ENCODE results near the gene ATRAID. TPM values are rescaled to one million over a fixed set of nuclear protein-coding genes. Genes with fewer than 3 reads are reported as not detected.

ATRAID gene
- total and polyA plus RNA-seq, 8 donors = 67.4 to 532 (median 121) TPM

GRCh38 chr2:27198627-27199026 is 13.2 kb upstream of the ATRAID start:
- peaks cover 0 to 8% (median 0%) of the 10 kb centered on the region in 4 donors for H3K4me1 ChIP-seq
- TF ChIP-seq POLR2A (IDR thresholded peaks at IDR 0.05) (no peak), POLR2AphosphoS5 (IDR thresholded peaks at IDR 0.05) (no peak), EP300 (IDR thresholded peaks at IDR 0.05) (no peak), CTCF (IDR thresholded peaks at IDR 0.05) (no peak)
- WGBS, 5 donors = 59 to 76% (median 64%) methylated on average over 2 of the region's 2 CpGs
- H3K4me3 ChIP-seq = no peak overlapping the region
- H3K9me3 ChIP-seq = no peaks in the 10 kb centered on the region
- no peak overlapping the region for H3K27ac ChIP-seq
- no peaks in the 10 kb centered on the region for H3K27me3 ChIP-seq
- intact Hi-C loops (cut with DNase I; ENCODE audit: low total_unique reads) = no loop called here
- DNase-seq = no peak
- H3K36me3 ChIP-seq = peaks cover 22 to 43% (median 42%) of the 10 kb centered on the region in 4 donors

- Histone ChIP-seq H3K4me3 (no peak overlapping the region), H3K9me3 (no peaks in the 10 kb centered on the region), H3K27me3 (no peaks in the 10 kb centered on the region), H3K36me3 (peaks cover 28 to 49% (median 48%) of the 10 kb centered on the region in 4 donors), H3K4me1 (peaks cover 0 to 8% (median 0%) of the 10 kb centered on the region in 4 donors), H3K27ac (no peak overlapping the region)
- WGBS, 5 donors = 70 to 86% (median 83%) methylated on average over 2 of the region's 2 CpGs
- no peak for DNase-seq
- intact Hi-C loops (cut with DNase I; ENCODE audit: low total_unique reads) = no loop called here
- TF ChIP-seq POLR2AphosphoS5 (IDR thresholded peaks at IDR 0.05) (no peak), POLR2A (IDR thresholded peaks at IDR 0.05) (no peak), EP300 (IDR thresholded peaks at IDR 0.05) (no peak), CTCF (IDR thresholded peaks at IDR 0.05) (no peak)
These were observed 12.6 kb upstream of the ATRAID start for GRCh38 chr2:27199241-27199640.

- TF ChIP-seq POLR2A (IDR thresholded peaks at IDR 0.05) (no peak), CTCF (IDR thresholded peaks at IDR 0.05) (no peak), EP300 (IDR thresholded peaks at IDR 0.05) (no peak), POLR2AphosphoS5 (IDR thresholded peaks at IDR 0.05) (no peak)
- Histone ChIP-seq H3K36me3 (peaks cover 41 to 73% (median 72%) of the 10 kb centered on the region in 4 donors), H3K27me3 (no peaks in the 10 kb centered on the region), H3K9me3 (no peaks in the 10 kb centered on the region), H3K4me1 (no peaks in the 10 kb centered on the region), H3K27ac (no peak overlapping the region), H3K4me3 (no peak overlapping the region)
- DNase-seq = no peak
- WGBS, 5 donors = 91 to 96% (median 93%) methylated on average over 7 of the region's 7 CpGs
- intact Hi-C loops (cut with DNase I; ENCODE audit: low total_unique reads) = no loop called here
These were observed 10.2 kb upstream of the ATRAID start for GRCh38 chr2:27201675-27202074.

- no peak overlapping the region for H3K27ac ChIP-seq
- no peaks in the 10 kb centered on the region for H3K4me1 ChIP-seq
- intact Hi-C loops (cut with DNase I; ENCODE audit: low total_unique reads) = no loop called here
- TF ChIP-seq POLR2A (IDR thresholded peaks at IDR 0.05) = no peak
- TF ChIP-seq EP300 (IDR thresholded peaks at IDR 0.05) = no peak
- TF ChIP-seq POLR2AphosphoS5 (IDR thresholded peaks at IDR 0.05) = no peak
- no peak for TF ChIP-seq CTCF (IDR thresholded peaks at IDR 0.05)
- H3K4me3 ChIP-seq = no peak overlapping the region
- no peaks in the 10 kb centered on the region for H3K9me3 ChIP-seq
- no peaks in the 10 kb centered on the region for H3K27me3 ChIP-seq
- no peak for DNase-seq
- H3K36me3 ChIP-seq = peaks cover 47 to 85% (median 84%) of the 10 kb centered on the region in 4 donors
- 81 to 97% (median 88%) methylated on average over 2 of the region's 2 CpGs for WGBS, 5 donors
These were observed 9.0 kb upstream of the ATRAID start for GRCh38 chr2:27202854-27203253.

Measured in stomach (tissue), 9 donors.